Central memory CD8-positive, alpha-beta T cell (primary cell): ENCODE measurements around the gene MIPOL1.

Experiments used
- ATAC-seq: fragments of 150-1000 bp; cut with Tn5 transposase; replicated peaks from 2 replicates; pipeline ENCODE4 v1.10.0; 2022; ENCODE audit warnings: mild to moderate bottlenecking, moderate FRiP score, moderate number of reproducible peaks; ENCODE audit not compliant: poor library complexity, severe bottlenecking; ENCODE audit errors: extremely low read depth
- DNase-seq, 2 donors: peaks; one replicate each; pipeline ENCODE4 v3.0.0; 2021; ENCODE audit warnings: low spot score in 2 of 2
- H3K27ac Mint-ChIP-seq: one replicate; pipeline ENCODE4 v1.8.0; 2022; ENCODE audit warnings: low read depth, mild to moderate bottlenecking, moderate library complexity, mixed read lengths
- H3K27me3 Mint-ChIP-seq: one replicate; pipeline ENCODE4 v1.8.0; 2022; ENCODE audit warnings: mixed read lengths
- H3K36me3 Mint-ChIP-seq: one replicate; pipeline ENCODE4 v1.8.0; 2022; ENCODE audit warnings: mild to moderate bottlenecking, moderate library complexity, mixed read lengths; ENCODE audit not compliant: insufficient read depth
- H3K4me1 Mint-ChIP-seq: one replicate; pipeline ENCODE4 v1.8.0; 2022; ENCODE audit warnings: mixed read lengths
- H3K4me3 Mint-ChIP-seq: one replicate; pipeline ENCODE4 v1.8.0; 2022; ENCODE audit warnings: mild to moderate bottlenecking, moderate library complexity, mixed read lengths
- H3K9me3 Mint-ChIP-seq: one replicate; pipeline ENCODE4 v1.8.0; 2022; ENCODE audit warnings: mixed read lengths

MIPOL1 gene

DNA sequence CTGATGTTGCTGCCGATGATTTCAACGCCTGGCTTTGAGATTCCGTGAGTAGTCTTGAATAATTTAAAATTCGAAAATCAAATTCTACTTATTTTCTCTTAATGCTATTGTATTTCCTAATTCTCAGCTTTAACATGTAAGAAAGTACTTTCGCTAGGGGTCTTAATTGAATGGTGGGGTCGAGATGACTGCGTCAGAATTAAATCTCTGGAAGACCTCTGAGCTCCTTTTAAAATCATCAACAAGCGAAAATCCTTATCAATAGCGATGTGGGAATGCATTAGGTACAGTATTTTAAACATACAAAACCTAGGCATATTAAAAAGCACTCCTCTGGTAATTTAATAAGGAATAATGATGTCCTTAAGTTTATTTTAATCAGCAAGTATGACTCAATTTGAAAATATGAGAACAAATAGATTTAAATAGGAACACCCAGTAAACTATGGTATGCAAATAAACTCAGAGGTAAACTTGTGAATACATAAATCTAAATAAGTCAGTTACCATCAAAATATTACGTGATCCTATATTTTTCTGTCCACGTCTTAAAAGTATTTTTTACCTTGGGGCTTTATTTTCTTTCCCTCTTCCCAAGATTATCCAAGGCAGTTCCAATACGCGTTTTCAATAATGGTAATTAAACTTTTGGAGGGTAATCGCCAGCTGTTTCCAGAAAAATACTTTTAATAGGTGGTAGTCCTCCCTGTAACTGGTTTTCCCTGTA is 395.9 kb downstream of the MIPOL1 start:
- DNase-seq = no peak
- no peaks in the 10 kb centered on the region for H3K4me1 Mint-ChIP-seq
- H3K4me3 Mint-ChIP-seq = peak overlapping the region; percentile 18
- H3K27ac Mint-ChIP-seq = no peak overlapping the region
- H3K9me3 Mint-ChIP-seq = peaks cover 6% of the 10 kb centered on the region
- H3K36me3 Mint-ChIP-seq = peaks cover 2% of the 10 kb centered on the region
- no peak for ATAC-seq
- H3K27me3 Mint-ChIP-seq = peaks cover 83% of the 10 kb centered on the region

DNA sequence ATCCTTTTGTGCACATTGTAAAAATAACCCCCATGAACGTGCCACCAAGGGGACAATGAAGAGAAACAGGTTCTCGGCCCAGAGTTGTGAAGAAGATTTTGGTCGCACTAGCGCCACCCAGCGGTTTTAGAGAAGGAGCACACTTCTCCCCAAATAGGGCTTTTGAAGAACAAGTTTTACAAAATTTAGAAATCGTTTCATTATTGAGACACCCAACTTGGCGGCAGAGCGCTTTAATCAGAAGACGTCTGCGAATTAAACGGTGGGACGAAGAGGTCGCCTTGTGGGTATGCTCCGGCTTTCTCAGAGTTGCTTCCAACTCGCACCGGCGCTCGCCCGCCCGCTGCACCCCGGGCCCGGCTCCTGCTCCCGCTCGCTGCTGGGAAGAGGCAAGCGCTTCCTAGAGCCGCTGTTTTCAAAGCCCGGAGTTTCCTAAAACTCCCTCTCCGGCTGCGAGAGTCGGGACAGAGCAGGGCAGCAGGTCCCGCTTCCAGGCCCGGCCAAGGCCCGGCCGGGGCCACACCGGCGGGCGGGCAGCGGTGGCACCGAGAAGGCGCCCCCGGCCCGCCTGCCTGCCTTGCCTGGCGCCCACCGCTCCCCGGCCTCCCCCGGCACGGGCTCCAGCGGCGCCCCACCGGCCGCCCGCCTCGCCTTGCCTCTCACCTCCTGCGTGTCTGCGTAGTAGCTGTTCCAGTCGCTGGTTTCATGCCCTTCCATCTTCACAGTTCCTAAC is 396.7 kb downstream of the MIPOL1 start:
- Mint-ChIP-seq H3K4me3 (peak overlapping the region; percentile 18), H3K27me3 (peaks cover 83% of the 10 kb centered on the region), H3K9me3 (peaks cover under 1% of the 10 kb centered on the region), H3K27ac (no peak overlapping the region), H3K4me1 (no peaks in the 10 kb centered on the region), H3K36me3 (peaks cover 3% of the 10 kb centered on the region)
- DNase-seq (no peak), ATAC-seq (no peak)

DNA sequence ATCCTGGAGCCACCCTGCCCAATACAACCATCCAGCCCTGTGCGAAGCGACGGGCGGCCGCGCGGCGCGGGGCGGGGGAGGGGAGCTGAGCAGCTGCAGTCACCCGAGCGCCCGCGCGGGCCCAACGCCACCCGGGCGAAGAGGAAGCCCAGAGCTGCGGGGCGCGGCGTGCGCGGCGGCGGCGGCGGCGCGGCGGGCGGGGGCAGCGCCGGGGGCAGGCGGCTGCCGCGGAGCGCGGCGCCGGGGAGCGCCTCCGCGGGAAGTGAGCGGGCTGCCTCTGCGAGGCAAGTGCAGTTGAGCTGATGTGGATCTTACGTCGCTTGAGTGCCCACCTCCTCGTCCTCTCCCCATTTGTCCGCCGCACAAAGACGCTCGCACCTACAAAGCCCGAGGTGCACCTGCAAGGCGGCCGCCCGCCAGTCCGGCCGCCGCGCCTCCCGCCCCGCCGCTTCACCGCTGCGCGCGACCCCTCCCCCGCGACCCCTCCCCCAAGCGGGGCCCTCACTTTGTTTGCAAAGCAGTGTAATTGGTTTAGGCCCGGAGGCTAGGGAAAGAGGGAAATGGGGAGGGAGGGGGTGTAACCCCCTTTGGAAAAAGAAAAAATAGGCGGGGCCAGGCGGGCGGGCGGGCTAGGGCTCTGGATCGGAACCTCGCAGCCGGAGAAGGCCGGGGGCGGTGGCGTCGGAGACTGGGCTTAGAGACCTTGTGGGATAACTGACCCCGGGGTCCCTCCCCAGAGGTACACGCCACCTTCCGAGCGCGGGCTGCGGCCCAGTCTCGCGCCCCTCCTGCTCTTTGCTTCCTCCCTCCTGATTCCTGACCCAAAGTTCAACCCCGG is 397.5 kb downstream of the MIPOL1 start, which contains the start of the genes FOXA1 and TTC6:
Gene FOXA1 (minus strand): TSS at position 279 of the 838 bp plus-strand sequence. CDS start 277 bp downstream, at position 2.
Gene TTC6 (plus strand): TSS at position 659 of the 838 bp plus-strand sequence. CDS start 26,436 bp downstream, outside the sequence.
- ATAC-seq = no peak
- H3K9me3 Mint-ChIP-seq = no peaks in the 10 kb centered on the region
- H3K27me3 Mint-ChIP-seq = peaks cover 89% of the 10 kb centered on the region
- no peaks in the 10 kb centered on the region for H3K4me1 Mint-ChIP-seq
- peaks cover 3% of the 10 kb centered on the region for H3K36me3 Mint-ChIP-seq
- H3K27ac Mint-ChIP-seq = no peak within 1 kb of the TSS
- DNase-seq = no peak
- peak within 1 kb of the TSS; percentile 42 for H3K4me3 Mint-ChIP-seq

DNA sequence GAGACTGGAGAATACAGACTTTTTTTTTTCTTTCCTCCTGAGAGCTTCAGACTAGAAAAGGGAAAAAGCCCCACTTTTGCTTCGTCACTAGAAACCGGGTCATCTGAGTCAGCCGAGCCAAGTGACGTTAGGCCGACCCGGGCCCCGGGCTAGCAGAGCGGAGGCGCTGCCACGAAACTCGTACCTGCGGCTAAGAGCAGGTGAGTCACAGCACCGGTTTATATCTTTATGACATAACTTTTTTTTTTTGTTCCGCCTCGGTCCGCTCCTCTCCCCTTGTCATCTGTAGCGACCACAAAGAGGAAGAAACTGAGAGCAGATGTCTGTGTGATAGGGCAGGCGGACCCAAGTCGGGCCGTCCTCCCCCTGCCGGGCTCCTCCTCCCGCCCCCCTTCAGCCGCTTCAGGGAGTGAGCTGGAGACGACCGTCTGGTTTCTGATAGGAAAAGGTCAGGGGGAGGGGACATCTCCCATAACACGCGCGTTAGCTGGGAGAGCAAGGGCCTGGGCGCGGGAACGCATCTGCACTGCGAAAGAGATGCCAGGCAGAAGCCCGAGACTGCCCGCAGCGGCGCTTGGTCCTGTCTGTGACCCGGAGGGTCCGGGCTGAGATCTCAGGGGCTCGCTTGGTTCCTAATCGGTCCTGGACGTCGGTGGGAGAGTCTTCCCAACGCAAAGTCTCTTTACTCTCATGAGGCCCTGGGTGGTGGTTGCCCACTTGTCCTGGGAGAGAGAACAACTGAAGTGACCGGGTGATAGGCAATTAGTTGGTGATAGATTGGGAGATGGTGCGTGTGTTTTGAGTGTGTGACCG is 398.3 kb downstream of the MIPOL1 start:
- peaks cover 89% of the 10 kb centered on the region for H3K27me3 Mint-ChIP-seq
- H3K4me1 Mint-ChIP-seq = no peaks in the 10 kb centered on the region
- no peaks in the 10 kb centered on the region for H3K9me3 Mint-ChIP-seq
- peak overlapping the region; percentile 42 for H3K4me3 Mint-ChIP-seq
- H3K27ac Mint-ChIP-seq = no peak overlapping the region
- DNase-seq (no peak), ATAC-seq (peak; percentile 55)
- H3K36me3 Mint-ChIP-seq = peaks cover 3% of the 10 kb centered on the region

DNA sequence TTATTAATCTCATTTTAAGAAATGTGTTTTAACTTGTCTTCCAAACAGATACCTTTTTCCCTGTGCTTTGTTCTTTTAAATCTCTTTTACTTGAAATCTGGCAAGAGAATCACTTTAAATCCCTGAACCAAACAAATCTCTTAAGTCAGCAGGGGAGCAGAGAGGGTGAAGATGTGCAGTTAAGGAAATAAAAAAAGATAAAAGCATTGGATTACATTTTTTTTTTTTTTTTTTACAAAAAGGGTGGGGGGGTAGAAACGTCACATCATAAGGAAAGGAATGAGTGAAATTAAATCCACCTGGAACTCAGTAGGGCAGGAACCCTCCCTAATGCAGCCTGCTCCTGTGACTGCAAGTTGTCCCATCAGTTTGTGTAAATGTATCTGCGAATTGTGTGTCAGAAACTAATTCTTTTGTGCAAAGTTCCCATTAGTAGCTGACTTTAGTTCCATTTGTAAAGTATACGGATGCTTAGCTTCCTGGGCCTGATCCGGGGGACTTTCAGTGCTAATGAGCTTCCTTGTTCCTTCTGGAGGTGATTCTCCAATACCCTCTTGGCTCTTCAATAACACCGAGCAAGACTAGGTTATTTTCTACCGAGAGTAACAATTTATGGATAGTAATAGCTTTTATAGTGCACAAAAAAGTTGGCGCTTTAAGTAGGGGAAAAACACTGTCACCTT is 399.2 kb downstream of the MIPOL1 start:
- Mint-ChIP-seq H3K36me3 (peaks cover 3% of the 10 kb centered on the region), H3K4me3 (no peak overlapping the region), H3K27ac (no peak overlapping the region), H3K4me1 (no peaks in the 10 kb centered on the region), H3K9me3 (no peaks in the 10 kb centered on the region), H3K27me3 (peaks cover 87% of the 10 kb centered on the region)
- ATAC-seq = no peak
- no peak for DNase-seq

DNA sequence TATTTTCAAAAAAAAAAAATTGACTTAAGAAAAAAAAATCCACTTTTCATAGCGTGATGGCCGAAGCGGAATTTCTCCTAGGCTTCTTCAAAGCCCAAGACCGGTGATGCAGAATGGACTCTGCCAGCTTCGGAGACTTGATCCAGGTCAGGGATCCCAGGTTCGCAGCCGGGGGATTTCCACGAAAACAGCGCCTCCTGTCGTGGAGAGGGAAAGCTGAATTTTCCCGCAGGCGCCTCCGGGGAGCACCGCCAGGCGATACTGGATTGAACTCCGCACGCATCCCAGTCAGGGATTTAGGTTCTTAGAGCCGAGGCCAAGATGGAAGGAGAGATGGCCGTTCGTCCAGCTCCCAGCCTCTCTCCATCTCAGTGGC is 399.8 kb downstream of the MIPOL1 start:
- ATAC-seq (no peak), DNase-seq (no peak)
- Mint-ChIP-seq H3K9me3 (no peaks in the 10 kb centered on the region), H3K4me3 (no peak overlapping the region), H3K27ac (no peak overlapping the region), H3K4me1 (no peaks in the 10 kb centered on the region), H3K36me3 (peaks cover 3% of the 10 kb centered on the region), H3K27me3 (peaks cover 84% of the 10 kb centered on the region)

DNA sequence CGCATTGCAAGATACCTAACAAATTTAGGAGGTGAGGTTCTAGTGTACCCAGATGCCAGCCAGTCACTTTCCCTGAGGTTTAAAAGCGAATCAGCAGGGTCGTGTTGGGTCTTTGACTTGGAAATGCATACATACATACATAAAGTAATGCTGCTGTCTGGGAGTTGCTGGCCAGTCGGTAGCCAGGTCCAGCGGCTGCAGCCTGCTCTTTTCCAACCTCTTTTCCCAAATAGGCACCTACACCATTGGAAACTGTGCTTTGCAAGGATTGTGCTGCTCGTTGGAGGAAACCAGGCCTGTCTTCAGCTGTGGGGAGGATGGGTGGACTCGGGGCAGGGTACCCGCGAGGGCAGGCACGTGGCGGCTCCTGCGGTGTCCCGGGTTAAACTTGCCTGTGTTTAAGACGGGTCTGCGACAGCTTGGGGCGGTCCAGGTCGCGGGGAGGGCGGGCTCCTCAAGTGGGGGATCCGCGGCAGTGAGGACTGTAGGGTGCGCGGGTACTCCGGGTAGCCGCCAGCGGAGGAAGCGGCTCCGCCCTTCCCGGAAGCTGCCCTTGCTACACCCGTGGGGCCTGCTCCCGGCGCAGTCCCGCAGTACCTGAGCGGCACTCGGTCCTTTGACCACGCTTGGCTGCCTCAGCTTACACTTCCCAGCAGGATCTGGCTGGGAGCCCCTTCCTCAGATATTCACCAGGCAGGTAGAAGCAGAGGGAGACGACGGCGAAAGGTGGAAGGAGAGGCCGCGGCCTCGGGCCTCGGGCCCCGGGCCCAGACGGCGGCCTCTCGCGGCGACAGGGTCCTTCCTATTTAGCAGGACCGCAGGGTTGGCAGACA is 400.4 kb downstream of the MIPOL1 start:
- DNase-seq = no peak
- peaks cover 84% of the 10 kb centered on the region for H3K27me3 Mint-ChIP-seq
- H3K4me3 Mint-ChIP-seq = no peak overlapping the region
- ATAC-seq = no peak
- H3K9me3 Mint-ChIP-seq = no peaks in the 10 kb centered on the region
- H3K36me3 Mint-ChIP-seq = peaks cover 3% of the 10 kb centered on the region
- no peak overlapping the region for H3K27ac Mint-ChIP-seq
- no peaks in the 10 kb centered on the region for H3K4me1 Mint-ChIP-seq

DNA sequence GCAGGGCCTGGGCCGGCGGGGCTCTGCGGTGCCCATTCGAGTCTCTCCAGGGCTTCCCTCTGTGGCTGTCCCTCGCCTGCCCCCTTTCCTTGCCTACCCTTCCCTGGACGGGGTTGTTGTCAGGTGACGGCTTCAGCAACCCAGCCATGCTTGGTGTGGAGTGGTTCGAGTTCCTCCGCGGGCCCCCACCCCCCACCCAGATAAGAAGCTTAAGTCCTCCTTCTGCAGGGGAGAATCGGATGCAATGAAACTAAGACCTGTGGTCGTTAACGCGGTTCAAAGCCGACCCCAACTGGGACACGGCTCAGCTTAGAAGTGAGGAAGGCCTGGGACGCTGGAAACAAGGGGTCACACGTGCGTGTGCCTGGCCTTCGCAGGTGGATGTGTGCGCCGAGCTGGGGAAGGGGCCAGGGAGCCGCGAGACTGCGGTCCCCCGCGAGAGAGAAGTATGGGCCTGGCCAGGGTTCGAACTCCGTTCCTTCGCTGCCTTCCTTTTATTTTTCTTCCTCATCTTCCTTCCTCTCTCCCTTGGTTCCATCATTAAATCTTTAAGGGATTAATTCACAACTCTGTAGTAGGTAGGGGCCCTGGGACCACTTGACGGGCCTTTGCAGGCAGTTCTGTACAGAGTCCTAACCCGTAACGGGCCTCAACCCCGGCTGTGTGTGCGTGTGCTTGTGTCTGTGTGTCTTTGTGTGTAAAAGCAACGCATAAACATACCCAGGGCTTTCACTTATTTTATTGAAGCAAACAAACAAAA is 401.2 kb downstream of the MIPOL1 start:
- H3K27me3 Mint-ChIP-seq = peaks cover 84% of the 10 kb centered on the region
- ATAC-seq (no peak), DNase-seq (no peak)
- no peaks in the 10 kb centered on the region for H3K9me3 Mint-ChIP-seq
- H3K4me3 Mint-ChIP-seq = no peak overlapping the region
- peak overlapping the region; percentile 10 for H3K27ac Mint-ChIP-seq
- no peaks in the 10 kb centered on the region for H3K4me1 Mint-ChIP-seq
- peaks cover 3% of the 10 kb centered on the region for H3K36me3 Mint-ChIP-seq

DNA sequence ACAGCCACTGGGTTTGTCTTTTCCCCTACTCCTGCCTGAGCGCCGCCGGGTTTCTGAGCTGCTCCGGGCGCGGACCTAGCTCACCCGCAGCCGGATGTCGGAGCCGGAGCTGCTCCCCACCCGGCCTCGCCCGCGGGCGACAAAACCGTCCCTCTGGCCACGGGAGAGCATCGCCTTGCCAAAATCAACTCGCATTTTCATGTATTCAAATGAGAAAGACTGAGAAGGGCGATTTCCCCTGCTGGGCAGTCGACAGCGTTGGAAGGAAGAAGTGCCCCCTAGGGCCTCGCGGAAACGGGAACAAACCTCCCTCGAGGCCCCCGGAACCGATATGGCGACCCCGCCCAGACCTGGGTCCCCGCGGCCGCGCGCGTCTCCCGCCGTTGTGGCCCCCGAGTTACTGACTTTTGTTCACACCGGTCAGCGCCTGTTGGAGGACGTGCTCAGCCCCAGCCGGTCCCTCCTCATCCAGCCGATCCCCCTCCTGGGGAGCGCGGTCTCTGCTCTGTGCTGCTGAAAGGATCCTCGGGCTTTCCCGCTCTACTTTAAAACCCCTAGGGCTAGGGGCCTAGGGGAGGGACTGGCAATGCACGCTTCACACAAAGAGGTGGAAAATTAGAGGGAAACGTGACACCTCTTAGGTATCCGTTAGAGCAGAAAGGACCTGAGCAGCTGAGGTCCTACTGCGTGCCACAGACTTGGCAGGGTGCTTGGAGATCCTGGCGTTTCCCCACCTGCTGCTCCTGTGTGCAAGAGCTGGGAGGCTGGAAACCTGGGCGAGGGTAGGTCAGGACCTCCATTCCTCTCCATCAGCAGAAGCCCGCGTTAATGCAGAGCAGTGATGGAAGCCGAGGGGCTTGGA is 402.0 kb downstream of the MIPOL1 start:
- DNase-seq (no peak), ATAC-seq (no peak)
- no peaks in the 10 kb centered on the region for H3K9me3 Mint-ChIP-seq
- peak overlapping the region; percentile 10 for H3K27ac Mint-ChIP-seq
- H3K36me3 Mint-ChIP-seq = peaks cover 1% of the 10 kb centered on the region
- peaks cover 83% of the 10 kb centered on the region for H3K27me3 Mint-ChIP-seq
- H3K4me1 Mint-ChIP-seq = no peaks in the 10 kb centered on the region
- H3K4me3 Mint-ChIP-seq = no peak overlapping the region
